Activated CD4-positive, alpha-beta T cell treated with anti-CD3 and anti-CD28 coated beads, Interleukin-2, Interleukin-4, amounts not matched to agents 100 ng/mL and 50 ng/mL, durations not matched to agents 16 hours and 8 hours (primary cell): ENCODE results near the gene ENG.
"Not testable (repeated sequence)": the region's sequence is repeated elsewhere in the genome, so short reads cannot be mapped to it uniquely, and the experiment has no call there.

Experiments used
- DNase-seq: peaks from one replicate; pipeline ENCODE4 v3.0.0-alpha.2; 2020; ENCODE audit warnings: low spot score

ENG gene

DNA sequence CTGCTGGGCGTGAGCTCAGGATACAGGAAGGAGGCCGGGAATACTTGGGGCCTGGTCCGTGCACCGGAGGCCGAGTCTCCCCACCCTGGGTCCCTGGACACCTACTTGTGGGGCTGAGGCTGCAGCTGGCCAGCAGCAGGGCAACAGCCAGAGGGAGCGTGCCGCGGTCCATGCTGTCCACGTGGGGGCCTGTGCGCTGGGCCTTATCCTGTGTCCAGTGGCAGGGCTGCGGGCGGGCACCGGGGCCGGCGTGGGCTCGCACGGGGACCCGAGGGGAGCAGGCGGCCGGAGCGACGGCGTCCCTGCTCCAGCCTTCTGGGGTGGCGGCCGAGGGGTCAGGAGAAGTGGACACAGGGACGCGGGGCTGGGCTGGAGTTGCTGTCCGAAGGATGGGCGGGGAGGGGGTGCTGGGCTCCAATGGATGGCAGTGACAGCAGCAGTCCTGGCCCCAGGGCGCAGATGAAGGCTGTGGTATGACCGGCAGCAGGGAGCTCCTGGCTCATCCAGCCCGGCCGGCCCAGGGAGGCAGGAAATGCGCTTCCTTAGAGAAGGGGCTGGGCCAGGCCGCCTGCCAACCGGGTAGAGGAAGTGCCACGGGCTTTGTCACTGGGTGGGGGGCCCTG is at the start of gene ENG:
ENG (minus strand) TSS at position 475 of the 623 bp plus-strand sequence; CDS start at position 172, 303 bp downstream.
- DNase-seq = no peak

DNA sequence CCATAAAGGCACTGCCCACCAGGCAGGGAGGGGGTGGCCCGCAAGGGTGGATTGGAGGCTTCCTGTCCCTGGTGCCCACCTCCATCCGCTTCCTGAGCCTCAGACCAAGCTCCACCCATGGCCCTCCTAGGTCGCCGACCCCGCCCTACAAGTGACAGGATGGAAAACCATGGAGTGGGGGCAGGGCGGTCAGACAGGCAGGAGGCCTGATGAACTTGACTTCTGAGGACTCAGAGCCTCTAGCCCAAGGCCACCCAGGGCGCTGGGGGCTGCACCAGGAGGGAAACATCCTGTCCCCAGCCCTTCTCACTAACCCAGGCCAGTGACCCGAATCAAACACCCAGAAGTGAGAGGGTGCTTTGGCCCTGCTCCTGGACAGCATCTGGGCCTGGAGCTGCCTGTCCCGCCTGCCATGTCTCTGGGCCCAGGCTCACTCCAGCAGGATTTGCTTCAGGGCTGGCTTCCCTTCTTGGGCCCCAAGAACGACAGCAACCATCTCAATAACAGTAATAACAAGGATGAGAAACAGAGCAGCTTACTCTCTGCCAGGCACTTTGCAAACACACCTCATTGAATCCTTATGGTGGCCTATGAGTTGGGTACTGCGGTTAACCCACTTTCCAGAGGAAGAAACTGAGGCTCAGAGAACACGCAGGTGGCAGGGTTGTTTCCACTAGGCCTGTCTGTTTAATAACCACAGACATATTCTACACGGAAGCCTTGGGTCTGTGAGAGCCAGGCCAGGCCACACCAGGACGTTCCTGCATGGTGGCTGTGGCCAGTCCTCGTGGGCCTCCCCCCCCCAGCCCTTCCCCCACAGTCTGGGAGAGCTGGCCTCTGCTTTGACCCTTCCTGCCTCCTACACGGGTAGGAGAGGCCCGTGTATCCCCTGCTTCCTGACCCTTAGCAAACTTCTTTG is 49.4 kb upstream of the ENG start:
- peak; percentile 87 for DNase-seq

- peak; percentile 73 for DNase-seq
Measured at GRCh38 chr9:127899128-127899943, 44.9 kb upstream of the ENG start, which contains the start of gene ST6GALNAC6. Gene ST6GALNAC6 (minus strand): TSS chr9:127899603. CDS start chr9:127897981, 1,622 bp downstream.

DNA sequence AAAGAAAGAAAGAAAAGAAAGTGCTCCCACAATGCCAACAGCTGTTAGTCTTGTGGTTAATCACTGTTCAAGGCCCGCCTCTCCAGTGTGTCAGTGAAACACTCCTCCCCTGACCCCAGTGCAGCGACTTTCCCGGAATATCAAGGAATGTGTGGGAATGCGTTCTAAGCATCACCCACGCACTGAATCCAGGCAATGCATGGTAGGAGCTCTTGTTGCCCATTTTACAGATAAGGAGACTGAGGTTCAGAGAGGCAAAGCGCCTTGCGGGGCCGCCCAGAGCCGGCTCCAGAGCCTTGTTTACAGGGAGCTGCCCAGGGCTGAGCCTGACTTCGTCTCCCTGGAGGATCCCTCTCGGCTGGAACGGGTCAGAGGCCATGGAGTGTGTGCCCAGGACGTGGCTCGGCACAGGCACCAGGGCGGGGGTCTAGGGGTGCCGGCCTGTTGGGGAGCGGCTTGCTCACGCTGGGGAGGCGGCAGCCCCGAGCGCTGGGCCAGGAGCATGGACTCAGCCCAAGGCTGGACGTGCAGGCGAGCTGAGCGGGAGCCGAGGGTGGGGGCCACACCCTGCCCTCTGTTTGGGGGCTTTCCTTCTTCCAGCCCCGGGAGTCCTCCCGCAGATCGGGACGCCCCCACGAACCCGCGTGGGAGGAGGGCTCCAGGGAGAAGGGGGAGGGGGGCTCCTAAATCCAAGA is 44.1 kb upstream of the ENG start:
- DNase-seq = no peak

GRCh38 chr9:127897193-127897692 is 42.8 kb upstream of the ENG start:
- DNase-seq = no peak

DNA sequence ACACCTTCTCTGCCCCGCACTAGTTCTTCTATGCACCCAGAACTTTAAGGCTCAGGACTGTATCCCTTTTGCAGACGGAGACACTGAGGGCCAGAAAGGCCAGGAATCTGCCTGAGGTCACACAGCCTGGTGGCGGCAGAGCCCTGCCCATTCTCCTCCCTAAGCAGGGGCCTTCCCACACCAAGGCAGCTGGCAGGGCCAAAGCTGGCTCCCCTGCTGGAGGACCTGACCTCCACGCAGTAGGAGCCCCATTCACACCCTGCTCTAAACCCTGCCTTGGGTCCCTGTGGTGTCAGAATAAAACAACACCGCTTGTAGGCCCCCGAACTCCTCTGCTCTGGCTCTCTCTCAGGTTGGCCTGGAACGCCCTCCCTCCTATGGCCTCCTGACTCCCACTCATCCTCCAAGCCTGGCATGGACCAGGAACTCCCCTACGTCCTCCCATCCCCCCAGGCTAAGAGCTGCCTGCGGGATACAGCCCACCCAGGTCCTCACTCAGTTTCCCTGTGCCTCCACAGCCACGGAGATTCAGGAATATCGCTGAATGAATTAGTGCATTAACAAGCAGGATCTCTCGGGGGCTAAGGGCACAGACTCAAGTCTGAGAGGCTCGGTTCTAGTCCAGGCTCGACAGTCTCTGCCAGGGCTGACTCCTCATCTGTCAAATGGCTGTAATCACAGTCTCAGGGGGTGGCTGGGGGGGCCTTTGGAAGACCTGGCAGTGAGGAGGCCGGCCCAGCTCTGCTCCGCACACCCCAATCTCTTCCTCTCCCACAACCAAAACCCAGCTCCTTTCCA is 42.1 kb upstream of the ENG start:
- DNase-seq = no peak

- no peak for DNase-seq
Measured at GRCh38 chr9:127895811-127896210, 41.4 kb upstream of the ENG start.

- DNase-seq = no peak
Measured at GRCh38 chr9:127893392-127893791, 38.9 kb upstream of the ENG start.

DNA sequence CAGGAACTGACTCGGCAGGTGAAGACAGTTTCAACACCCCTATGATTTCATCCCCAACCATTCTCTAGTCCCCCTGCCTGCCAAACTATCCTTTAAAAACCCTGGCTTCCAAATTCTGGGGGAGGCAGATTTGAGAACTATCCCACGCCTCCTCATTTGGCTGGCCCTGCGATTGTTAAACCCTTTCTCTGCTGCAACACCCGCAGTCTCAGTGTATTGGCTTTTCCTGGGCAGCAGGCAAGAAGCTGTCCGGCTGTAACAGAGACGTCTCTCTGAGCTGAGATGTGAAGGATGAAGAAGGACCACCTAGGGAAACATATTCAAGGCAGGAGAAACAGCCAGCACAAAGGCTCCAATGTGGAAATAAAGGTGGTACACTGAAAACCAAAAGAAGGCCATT is 38.4 kb upstream of the ENG start:
- DNase-seq = no peak

- no peak for DNase-seq
Measured at GRCh38 chr9:127890053-127890452, 35.6 kb upstream of the ENG start.

- no peak for DNase-seq
Measured at GRCh38 chr9:127887792-127888191, 33.3 kb upstream of the ENG start.

- no peak for DNase-seq
Measured at GRCh38 chr9:127886401-127886972, 32.0 kb upstream of the ENG start.

- DNase-seq = no peak
Measured at GRCh38 chr9:127885508-127886281, 31.2 kb upstream of the ENG start.

GRCh38 chr9:127884976-127885490 is 30.6 kb upstream of the ENG start:
- no peak for DNase-seq

GRCh38 chr9:127884427-127884911 is 30.0 kb upstream of the ENG start:
- DNase-seq = no peak

- DNase-seq = no peak
Measured at GRCh38 chr9:127883959-127884358, 29.5 kb upstream of the ENG start.

GRCh38 chr9:127881715-127882114 is 27.3 kb upstream of the ENG start:
- DNase-seq = not testable (repeated sequence)

- no peak for DNase-seq
Measured at GRCh38 chr9:127880143-127880542, 25.7 kb upstream of the ENG start.
